RKO (cell line): ENCODE data around the gene THAP7.
"Not testable (repeated sequence)": the region's sequence is repeated elsewhere in the genome, so short reads cannot be mapped to it uniquely, and the experiment has no call there.

Source experiments
- DNase-seq: peaks from one replicate; pipeline ENCODE4 v3.0.0-alpha.2; 2016; ENCODE audit warnings: low spot score

THAP7 gene, protein sequence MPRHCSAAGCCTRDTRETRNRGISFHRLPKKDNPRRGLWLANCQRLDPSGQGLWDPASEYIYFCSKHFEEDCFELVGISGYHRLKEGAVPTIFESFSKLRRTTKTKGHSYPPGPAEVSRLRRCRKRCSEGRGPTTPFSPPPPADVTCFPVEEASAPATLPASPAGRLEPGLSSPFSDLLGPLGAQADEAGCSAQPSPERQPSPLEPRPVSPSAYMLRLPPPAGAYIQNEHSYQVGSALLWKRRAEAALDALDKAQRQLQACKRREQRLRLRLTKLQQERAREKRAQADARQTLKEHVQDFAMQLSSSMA

DNA sequence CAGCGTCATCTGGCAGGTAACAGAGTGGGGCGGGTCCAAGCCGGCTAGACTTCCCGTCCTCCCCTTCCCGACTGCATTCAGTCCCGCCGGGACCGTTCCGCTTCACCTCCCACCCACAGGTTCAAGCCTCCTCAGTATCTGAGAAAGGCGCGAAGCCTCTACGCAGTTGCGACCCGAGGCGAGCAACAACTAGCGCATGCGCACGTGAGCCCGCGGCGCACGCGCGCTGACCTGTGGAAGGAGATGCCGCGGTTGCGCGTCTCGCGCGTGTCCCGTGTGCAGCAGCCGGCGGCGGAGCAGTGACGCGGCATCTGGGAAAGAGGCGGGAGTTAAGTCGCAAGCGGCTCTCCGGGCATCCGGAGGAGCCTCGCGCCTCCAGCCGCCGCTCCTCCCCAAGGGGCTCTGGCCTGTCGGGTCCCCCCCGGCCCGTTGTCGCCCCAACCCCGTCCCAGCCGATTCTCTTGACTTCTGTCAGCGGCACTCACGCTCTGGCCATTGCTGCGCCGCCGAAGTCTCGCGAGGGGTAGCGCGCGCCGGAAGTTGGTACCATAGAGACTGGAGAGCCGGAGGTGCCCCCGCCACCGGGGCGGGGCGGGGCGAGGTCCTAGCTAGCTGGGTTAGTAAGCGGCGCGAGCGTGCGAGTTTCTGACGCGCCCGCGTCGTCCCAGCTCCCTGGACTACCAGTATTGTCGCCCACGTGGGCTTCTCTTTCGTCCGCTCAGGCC, at the start of gene THAP7:
THAP7 (minus strand) TSS at position 518 of the 725 bp plus-strand sequence; CDS start at position 311, 207 bp downstream.
- DNase-seq, result peak; percentile 94

DNA sequence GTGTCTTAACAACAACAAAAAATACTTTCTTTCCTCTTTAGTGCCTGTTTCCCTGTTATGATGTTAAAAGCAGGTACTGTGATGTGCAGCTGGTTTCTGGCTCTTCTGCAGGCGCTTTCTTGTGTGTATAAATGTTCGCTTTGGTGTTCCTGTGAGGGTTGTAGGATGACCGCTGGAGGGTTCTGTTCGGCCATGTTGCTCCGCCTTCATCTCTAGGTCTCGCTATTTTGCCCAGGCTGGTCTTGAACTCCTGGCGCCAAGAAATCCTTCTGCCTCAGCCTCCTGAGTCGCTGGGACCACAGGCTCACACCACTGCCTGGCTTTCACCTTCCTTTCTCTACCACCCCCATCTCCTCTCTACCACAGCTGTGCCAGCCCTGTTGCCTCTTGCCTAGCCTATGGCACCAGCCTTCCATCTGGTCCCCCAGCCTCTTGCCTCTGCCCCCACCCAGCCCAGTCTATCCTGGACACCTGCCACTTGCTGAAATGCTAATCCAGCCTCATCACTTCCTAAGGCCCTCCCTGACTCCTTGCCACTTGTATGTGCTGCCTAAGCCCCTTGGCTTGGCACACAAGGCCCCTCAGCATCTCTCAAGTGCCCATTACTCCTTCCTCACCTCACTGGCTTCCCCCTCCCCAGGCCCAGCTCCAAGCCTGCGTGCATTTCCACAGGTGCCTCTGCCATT, 49.4 kb upstream of the THAP7 start:
- no peak for DNase-seq

GRCh38 chr22:21048965-21049364, 47.0 kb upstream of the THAP7 start:
- not testable (repeated sequence) for DNase-seq

GRCh38 chr22:21048448-21048847, 46.5 kb upstream of the THAP7 start:
- DNase-seq, result not testable (repeated sequence)

DNA sequence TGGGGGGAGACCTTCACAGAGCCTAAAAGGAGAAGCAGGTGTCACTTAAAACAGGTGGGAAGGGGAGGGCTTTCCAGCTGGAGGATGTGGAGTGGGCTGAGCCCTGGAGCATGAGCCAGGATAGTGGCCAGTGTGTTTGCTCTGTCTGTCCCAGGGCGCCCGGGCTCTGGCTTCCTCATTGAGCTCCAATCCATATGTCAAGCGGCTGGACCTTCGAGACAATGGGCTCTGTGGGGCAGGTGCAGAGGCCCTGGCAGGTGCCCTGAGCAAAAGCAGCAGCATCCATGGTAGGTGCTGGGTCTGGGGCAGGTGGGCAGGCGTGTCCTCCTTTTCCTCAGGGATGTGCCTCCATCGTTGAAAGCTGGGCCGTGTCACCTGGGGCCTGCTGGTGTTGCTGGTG, 45.8 kb upstream of the THAP7 start:
- no peak for DNase-seq

GRCh38 chr22:21047035-21047661, 45.2 kb upstream of the THAP7 start:
- no peak for DNase-seq

- DNase-seq, result peak; percentile 84
Measured at GRCh38 chr22:21045585-21046294, 43.8 kb upstream of the THAP7 start, which contains the start of gene LRRC74B. Gene LRRC74B (plus strand): TSS chr22:21045946. CDS start chr22:21045987, 41 bp downstream.

- no peak for DNase-seq
Measured at GRCh38 chr22:21044931-21045584, 43.1 kb upstream of the THAP7 start.

- DNase-seq, result no peak
Measured at GRCh38 chr22:21043860-21044535, 42.1 kb upstream of the THAP7 start.

DNA sequence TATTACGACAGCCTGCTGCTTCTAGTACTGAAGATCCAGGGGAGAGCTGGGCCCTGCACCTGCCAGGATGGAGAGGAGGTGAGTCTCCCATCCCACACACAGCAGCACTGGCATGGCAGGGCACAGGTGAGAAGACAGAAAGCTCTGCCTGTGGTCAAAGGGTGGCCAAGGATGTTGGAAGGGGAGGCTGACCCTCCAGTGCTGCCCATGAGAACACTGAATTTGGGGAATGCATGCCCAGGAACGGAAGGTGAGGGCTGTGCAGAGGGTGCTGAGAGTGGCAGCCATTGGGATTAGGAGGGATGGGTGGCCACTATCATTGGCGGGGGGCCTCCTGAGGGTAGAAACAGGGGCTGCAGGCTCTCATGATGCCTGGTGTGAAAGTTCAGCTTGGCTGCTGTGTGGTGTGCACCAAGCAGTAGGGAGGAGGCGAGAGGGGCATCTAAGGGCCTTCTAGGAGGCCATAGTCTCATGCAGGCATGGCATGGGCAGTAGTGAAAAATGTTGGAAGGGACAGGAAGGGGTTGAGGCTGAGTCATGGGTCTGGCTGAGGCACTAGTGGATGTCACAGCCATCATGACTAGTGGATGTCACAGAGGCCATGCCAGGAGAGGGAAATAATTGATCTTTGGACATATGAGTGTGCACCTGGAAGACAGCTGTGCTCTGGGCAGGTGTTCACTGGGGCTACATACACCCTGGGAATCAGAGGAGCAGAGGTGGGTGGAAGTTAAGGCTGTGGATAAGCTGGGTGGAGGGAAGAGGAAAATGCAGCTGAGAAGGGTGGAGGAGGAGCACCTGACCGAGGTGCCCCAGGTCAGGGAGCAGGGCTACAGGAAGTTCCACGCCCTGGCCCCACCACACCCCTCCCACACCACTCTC, 41.3 kb upstream of the THAP7 start:
- DNase-seq, result peak; percentile 20

- peak; percentile 19 for DNase-seq
Measured at GRCh38 chr22:21041937-21042336, 40.0 kb upstream of the THAP7 start.

DNA sequence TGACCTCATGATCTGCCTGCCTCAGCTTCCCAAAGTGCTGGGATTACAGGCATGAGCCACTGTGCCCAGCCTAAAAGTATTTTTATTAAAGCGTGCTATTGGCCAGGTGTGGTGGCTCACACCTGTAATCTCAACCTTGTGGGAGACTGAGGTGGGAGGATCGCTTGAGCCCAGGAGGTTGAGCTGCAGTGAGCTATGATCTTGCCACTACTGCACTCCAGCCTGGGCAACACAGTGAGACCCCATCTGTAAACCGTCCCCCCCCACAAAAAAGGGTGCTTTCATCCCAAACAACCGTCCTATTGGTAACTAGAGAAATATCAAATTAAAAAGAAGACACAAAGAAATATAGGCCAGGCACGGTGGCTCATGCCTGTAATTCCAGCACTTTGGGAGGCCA, 37.2 kb upstream of the THAP7 start:
- not testable (repeated sequence) for DNase-seq

DNA sequence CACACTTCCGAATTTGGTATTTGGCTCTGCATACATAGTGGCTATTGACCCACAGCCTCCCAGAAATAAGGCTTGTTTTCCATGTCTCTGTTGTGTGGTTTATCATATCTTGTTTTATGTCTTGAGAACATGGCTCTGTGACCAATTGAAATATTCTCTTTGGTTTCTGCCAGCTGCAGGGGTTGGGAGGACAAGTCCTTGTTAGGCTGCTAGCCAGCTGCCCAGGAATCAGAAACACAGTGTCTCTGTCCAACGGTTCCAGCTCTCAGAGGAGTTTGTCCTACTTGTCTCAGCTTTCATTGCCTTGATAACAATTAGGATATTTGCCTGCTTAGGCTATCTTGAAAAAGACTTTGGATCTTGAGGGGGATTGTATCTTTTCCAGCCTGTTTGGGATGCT, 36.5 kb upstream of the THAP7 start:
- DNase-seq, result no peak

DNA sequence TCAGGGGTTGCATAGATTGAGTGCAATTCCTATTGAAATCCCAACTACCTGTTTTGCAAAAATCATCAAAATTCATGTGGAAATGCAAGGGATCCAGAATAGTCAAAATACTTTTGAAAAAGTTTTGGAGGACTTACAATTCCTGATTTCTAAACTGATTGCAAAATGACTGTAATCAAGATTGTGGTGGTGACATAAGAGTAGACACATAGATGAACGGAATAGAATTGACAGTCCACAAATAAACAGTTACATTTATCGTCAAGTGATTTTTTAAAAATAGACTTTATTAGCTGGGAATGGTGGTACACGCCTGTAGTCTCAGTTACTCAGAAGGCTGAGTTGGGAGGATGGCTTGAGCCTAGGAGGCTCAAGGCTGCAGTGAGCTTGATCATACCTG, 33.1 kb upstream of the THAP7 start:
- no peak for DNase-seq

DNA sequence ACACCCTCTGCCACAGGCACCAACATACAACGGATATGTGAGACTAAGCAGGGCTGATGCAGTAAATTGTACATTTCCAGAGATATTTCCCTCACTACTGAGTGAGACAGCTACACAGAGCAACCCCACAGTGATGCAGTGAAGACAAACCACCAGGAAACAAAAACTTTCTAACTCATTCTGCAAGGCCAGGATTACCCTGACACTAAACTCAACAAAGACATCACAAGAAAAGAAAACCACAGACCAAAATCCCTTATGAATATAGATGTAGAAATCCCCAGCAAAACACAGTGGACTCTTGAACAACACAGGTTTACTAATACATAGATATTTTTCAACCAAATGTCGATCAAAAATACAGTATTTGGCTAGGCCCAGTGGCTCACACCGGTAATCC, 32.0 kb upstream of the THAP7 start:
- no peak for DNase-seq

DNA sequence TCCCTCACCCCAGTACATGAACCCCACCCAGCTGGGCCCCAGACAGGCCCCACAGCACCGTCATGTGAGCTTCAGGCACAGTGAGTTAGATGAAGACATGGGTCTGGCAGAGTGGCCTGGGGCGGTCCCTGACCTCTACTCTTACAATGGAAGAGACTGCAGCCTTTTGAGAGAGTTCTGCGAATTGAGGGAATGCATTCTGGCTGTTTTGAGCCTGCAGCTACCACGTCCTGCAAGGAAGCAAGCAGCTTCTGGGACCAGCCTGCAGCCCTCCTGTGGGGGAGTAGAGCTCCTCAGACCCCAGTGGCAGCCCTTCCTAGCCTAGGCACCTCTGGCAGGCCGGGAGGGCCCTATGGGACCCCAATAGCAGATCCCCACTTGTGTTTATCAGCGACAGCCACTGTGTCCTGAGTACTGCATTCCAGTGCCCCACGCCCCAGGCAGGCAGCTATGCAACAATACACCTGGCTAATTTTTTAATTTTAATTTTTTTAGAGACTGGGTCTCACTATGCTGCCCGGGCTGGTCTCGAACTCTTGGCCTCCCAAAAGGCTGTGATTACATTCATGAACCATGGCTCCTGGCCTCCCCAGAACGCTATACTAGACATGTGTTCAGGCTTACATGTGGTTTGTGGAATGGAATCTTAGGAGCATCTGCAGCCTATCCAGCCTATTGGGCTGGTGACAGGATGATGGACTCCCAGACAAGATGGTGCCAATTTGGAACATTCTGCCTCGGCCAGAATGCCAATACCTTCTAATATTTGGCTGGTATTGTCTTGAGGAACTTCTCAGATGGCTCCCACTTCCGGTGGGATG, 31.2 kb upstream of the THAP7 start:
- DNase-seq, result no peak

DNA sequence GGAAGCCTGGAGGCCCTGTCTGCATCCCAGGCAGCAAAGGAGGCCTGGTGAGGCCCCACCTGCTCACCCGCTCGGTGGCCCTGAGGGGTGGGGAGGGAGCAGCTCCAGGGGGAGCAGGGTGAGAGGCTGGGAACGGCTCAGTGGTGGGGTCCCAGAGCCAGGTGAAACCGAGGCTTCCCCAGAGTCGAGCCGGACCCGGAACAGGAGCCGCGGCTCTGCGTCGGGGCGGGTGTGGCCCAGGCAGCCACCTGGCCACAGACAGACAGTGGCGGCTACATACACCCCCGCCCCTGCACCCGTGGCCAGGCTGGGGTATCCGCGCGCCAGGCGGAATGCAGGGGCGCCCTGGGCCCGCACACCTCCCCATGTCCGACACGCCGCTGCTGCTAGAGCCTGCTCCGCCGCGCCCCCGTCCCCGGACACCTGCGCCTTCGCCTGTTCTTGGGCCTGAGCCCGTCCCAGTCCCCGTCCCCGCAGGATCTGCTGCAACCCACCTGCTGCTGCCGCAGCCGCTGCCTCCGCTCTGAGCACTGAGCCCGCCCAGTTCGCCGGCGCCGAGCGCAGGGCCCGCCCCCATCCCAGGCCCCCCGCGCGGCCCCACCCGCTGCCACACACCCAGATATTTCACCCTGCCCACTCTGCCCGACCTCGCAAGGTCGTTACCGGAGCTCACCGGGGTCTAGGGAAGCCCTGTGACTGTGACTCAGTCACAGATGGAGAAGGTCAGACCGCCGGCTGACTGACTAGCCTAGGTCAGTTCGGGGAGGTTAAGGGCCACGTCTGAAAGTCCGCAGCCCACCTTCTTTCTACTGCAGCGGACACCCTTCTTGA, 30.3 kb upstream of the THAP7 start, which contains the start of gene SLC7A4:
SLC7A4 (minus strand) TSS at position 525 of the 831 bp plus-strand sequence. CDS start 749 bp downstream, outside the sequence.
- DNase-seq, result no peak
